SK-N-SH (cell line): ENCODE data around the gene IL10RA. TPM values are rescaled to one million over a fixed set of nuclear protein-coding genes. Genes with fewer than 3 reads are reported as not detected.
"Not testable (repeated sequence)": the region's sequence is repeated elsewhere in the genome, so short reads cannot be mapped to it uniquely, and the experiment has no call there.

Experiments
- CTCF ChIA-PET: fragments of 300-600, 350-600 bp; formaldehyde crosslinking; extraction: SDS; loops from one replicate; lab custom pipeline; 2021; lab: Yijun Ruan, JAX
- POLR2A ChIA-PET: fragments of 350-600 bp; sonication (Branson Sonifier 250); formaldehyde crosslinking; extraction: SDS; loops from one replicate; lab custom pipeline; 2020; ENCODE audit warnings: antibody characterized with exemption, inconsistent platforms; lab: Yijun Ruan, JAX
- DNase-seq: peaks from one replicate; pipeline ENCODE4 v3.0.0; 2012
- H2AFZ ChIP-seq: fragments of 200-600 bp; sonication (generic); 2 replicates; pipeline ENCODE4 v1.8.1; 2016; ENCODE audit warnings: antibody characterized with exemption, mild to moderate bottlenecking, low read depth
- H3F3A ChIP-seq: fragments of 200-600 bp; sonication (generic); replicated peaks from 2 replicates; pipeline ENCODE3; 2016; ENCODE audit warnings: antibody characterized with exemption, mild to moderate bottlenecking; ENCODE audit not compliant: insufficient read depth
- H3K27ac ChIP-seq, 2 experiments: fragments of 200-500 bp in 1 of 2; fragments of 200-600 bp in 1 of 2; sonication (Bioruptor generic) in 1 of 2; sonication (generic), shearing (Covaris generic) in 1 of 2; 2 replicates each; pipeline versions ENCODE4 v1.5.1 to v1.6.1; 2014 to 2016; ENCODE audit warnings: low read depth in 2 of 2, inconsistent platforms in 1 of 2, low read length in 1 of 2, mild to moderate bottlenecking in 1 of 2, mixed read lengths in 1 of 2
- H3K27me3 ChIP-seq: fragments of 200-600 bp; sonication (generic), shearing (Covaris generic); 2 replicates; pipeline ENCODE4 v1.6.1; 2016; ENCODE audit warnings: mixed run types; ENCODE audit not compliant: insufficient read depth
- H3K36me3 ChIP-seq, 2 experiments: fragments of 200-500 bp in 1 of 2; fragments of 200-600 bp in 1 of 2; sonication (Bioruptor generic) in 1 of 2; sonication (generic) in 1 of 2; replicated peaks in 1 of 2; 2 replicates each; pipeline versions ENCODE3 to v1.5.1; 2014 to 2016; ENCODE audit warnings: low read length in 1 of 2, mild to moderate bottlenecking in 1 of 2; ENCODE audit not compliant: insufficient read depth in 2 of 2, control insufficient read depth in 1 of 2
- H3K4me1 ChIP-seq, 2 experiments: fragments of 200-500 bp in 1 of 2; fragments of 200-600 bp in 1 of 2; sonication (Bioruptor generic) in 1 of 2; sonication (generic), shearing (Covaris generic) in 1 of 2; 2 replicates each; pipeline versions ENCODE4 v1.5.1 to v1.6.1; 2014 to 2016; ENCODE audit warnings: low read depth in 1 of 2, low read length in 1 of 2, mixed run types in 1 of 2; ENCODE audit not compliant: insufficient read depth in 2 of 2, control insufficient read depth in 1 of 2
- H3K4me2 ChIP-seq: fragments of 200-600 bp; sonication (generic), shearing (Covaris generic); 2 replicates; pipeline ENCODE4 v1.6.1; 2017; ENCODE audit warnings: mixed run types
- H3K4me3 ChIP-seq, 2 experiments: fragments of 200-500 bp in 1 of 2; fragments of 200-600 bp in 1 of 2; sonication (Bioruptor generic) in 1 of 2; sonication (generic), shearing (Covaris generic) in 1 of 2; 2 replicates each; pipeline versions ENCODE4 v1.5.1 to v1.8.1; 2014 to 2016; ENCODE audit warnings: low read depth in 2 of 2, inconsistent platforms in 1 of 2, low read length in 1 of 2, mild to moderate bottlenecking in 1 of 2, mixed read lengths in 1 of 2, moderate library complexity in 1 of 2
- H3K79me2 ChIP-seq: fragments of 200-600 bp; sonication (generic); 2 replicates; pipeline ENCODE4 v1.8.1; 2017; ENCODE audit warnings: mild to moderate bottlenecking; ENCODE audit not compliant: insufficient read depth
- H3K9ac ChIP-seq: fragments of 200-600 bp; sonication (generic); 2 replicates; pipeline ENCODE4 v1.6.1; 2017; ENCODE audit warnings: mixed run types
- H3K9me2 ChIP-seq: fragments of 200-600 bp; sonication (generic); 2 replicates; pipeline ENCODE4 v1.6.1; 2017; ENCODE audit warnings: mixed run types
- H3K9me3 ChIP-seq: fragments of 200-600 bp; sonication (generic); 2 replicates; pipeline ENCODE4 v1.6.1; 2017; ENCODE audit warnings: mixed run types, mild to moderate bottlenecking, moderate library complexity
- H4K20me1 ChIP-seq: fragments of 200-600 bp; sonication (generic); 2 replicates; pipeline ENCODE4 v1.6.1; 2017; ENCODE audit warnings: mild to moderate bottlenecking, mixed run types; ENCODE audit not compliant: insufficient read depth
- EZH2phosphoT487 ChIP-seq: fragments of 200-600 bp; sonication (generic); IDR thresholded peaks from 2 replicates; pipeline ENCODE4 v1.6.1; 2017; ENCODE audit warnings: low read depth, mixed run types, mild to moderate bottlenecking, antibody characterized with exemption, moderate library complexity, borderline replicate concordance
- FOXJ3 ChIP-seq: sonication (generic); formaldehyde crosslinking; IDR thresholded peaks from 2 replicates; pipeline ENCODE4 v1.5.1; 2020; ENCODE audit warnings: mild to moderate bottlenecking, missing genetic modification reagents
- FOXM1 ChIP-seq: IDR thresholded peaks from 2 replicates; pipeline ENCODE4 v1.4.0; 2012; ENCODE audit warnings: low read depth, mild to moderate bottlenecking
- GABPA ChIP-seq: IDR thresholded peaks from 2 replicates; pipeline ENCODE4 v1.4.0; 2012; ENCODE audit warnings: low read depth, mild to moderate bottlenecking
- MEF2A ChIP-seq: IDR thresholded peaks from 2 replicates; pipeline ENCODE4 v1.4.0; 2012; ENCODE audit warnings: low read depth, borderline replicate concordance
- MXI1 ChIP-seq: IDR thresholded peaks from 2 replicates; pipeline ENCODE4 v1.6.1; 2012; ENCODE audit warnings: mild to moderate bottlenecking, low read depth, low read length, improper control_type of control experiment
- POLR2AphosphoS5 ChIP-seq: IDR thresholded peaks from 2 replicates; pipeline ENCODE4 v1.6.1; 2012; ENCODE audit warnings: low read depth, low read length
- RCOR1 ChIP-seq: fragments of 150-350 bp; IDR thresholded peaks from 2 replicates; pipeline ENCODE4 v1.6.1; 2017; ENCODE audit warnings: antibody characterized with exemption, low read length
- RXRA ChIP-seq: IDR thresholded peaks from 2 replicates; pipeline ENCODE4 v1.4.0; 2012; ENCODE audit warnings: low read depth, mild to moderate bottlenecking, borderline replicate concordance
- SIN3A ChIP-seq: IDR thresholded peaks from 2 replicates; pipeline ENCODE4 v1.6.1; 2012; ENCODE audit warnings: low read depth, mild to moderate bottlenecking, low read length, moderate library complexity, borderline replicate concordance
- TAF1 ChIP-seq: IDR thresholded peaks from 2 replicates; pipeline ENCODE4 v1.6.1; 2012; ENCODE audit warnings: low read depth, mild to moderate bottlenecking, low read length, moderate library complexity, borderline replicate concordance
- TCF12 ChIP-seq: IDR thresholded peaks from 2 replicates; pipeline ENCODE4 v1.4.0; 2012
- TEAD4 ChIP-seq: IDR thresholded peaks from 2 replicates; pipeline ENCODE4 v1.4.0; 2012; ENCODE audit warnings: mild to moderate bottlenecking, borderline replicate concordance; ENCODE audit not compliant: insufficient read depth
- YY1 ChIP-seq: IDR thresholded peaks from 2 replicates; pipeline ENCODE4 v1.4.0; 2012; ENCODE audit warnings: low read depth, mild to moderate bottlenecking
- WGBS: methylation state at CpG from one replicate; pipeline ENCODE4 v1.1.6; 2017; ENCODE audit warnings: low lambda C conversion rate; 5-methylcytosine and 5-hydroxymethylcytosine counted together
- polyA plus RNA-seq, 3 experiments: library from polyadenylated mRNA; depleted of rRNA; stranded (reverse); fragments of >200 nt; gene quantifications; 2 replicates each; pipeline ENCODE4 v1.2.3, GENCODE V29; 2012
- TF ChIP-seq, protein P1 (sequence below): IDR thresholded peaks from 2 replicates; pipeline ENCODE4; 2012
- TF ChIP-seq, protein P2 (sequence below): IDR thresholded peaks from 2 replicates; pipeline ENCODE4 v1.4.0; 2012; ENCODE audit warnings: low read depth, borderline replicate concordance
- TF ChIP-seq, protein P3 (sequence below): fragments of 200-600 bp; sonication (generic); IDR thresholded peaks from 2 replicates; pipeline ENCODE4 v1.6.1; 2017; ENCODE audit warnings: antibody characterized with exemption, mild to moderate bottlenecking, moderate library complexity

The IL10RA gene
- polyA plus RNA-seq, 1 of the 3 experiments (the other 2 are of a cell fraction): not detected

DNA sequence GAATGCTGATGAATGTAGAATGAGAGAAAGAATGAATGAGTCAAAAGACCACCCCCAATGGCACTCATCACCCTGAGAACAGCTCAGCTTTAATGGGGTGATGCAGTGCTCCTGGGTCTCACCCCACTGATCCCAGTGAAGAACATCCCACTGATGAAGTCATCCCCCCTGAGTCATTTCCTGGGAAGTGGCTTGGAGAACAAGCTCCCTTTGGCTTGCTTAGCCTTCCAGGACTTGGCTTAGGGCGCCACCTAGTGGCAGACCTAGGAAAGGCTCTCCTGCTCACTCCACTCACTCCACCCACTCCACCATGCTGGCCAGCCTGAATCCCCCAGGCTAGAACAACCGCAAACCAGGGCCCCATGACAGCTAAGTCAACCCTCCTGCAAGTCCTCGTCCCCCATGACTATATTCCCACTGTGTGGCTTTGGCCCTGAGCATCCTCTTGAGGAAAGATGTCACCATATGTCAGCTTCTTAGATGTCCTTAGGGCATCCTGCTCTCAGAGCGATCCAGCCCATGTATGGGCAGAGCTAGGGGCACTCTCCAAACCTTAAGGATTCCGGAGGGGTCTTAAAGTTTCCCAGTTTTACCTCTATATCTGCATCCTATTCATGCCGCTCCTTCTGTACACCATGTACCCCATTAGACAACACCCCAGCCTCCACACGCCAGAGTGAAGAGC is 39.2 kb upstream of the IL10RA start (continued):
- TF ChIP-seq TAF1 (no peak), FOXJ3 (CRISPR knock-in tag) (no peak), TEAD4 (no peak), RXRA (no peak), RCOR1 (no peak), YY1 (no peak), TCF12 (no peak), MEF2A (no peak), GABPA (no peak), POLR2AphosphoS5 (no peak), SIN3A (no peak), FOXM1 (no peak), EZH2phosphoT487 (no peak), MXI1 (peak; percentile 45; the same call in 1 of the 2 replicates)
- TF ChIP-seq, protein P1, sequence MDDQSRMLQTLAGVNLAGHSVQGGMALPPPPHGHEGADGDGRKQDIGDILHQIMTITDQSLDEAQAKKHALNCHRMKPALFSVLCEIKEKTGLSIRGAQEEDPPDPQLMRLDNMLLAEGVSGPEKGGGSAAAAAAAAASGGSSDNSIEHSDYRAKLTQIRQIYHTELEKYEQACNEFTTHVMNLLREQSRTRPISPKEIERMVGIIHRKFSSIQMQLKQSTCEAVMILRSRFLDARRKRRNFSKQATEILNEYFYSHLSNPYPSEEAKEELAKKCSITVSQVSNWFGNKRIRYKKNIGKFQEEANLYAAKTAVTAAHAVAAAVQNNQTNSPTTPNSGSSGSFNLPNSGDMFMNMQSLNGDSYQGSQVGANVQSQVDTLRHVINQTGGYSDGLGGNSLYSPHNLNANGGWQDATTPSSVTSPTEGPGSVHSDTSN: no peak
- TF ChIP-seq, protein P2, sequence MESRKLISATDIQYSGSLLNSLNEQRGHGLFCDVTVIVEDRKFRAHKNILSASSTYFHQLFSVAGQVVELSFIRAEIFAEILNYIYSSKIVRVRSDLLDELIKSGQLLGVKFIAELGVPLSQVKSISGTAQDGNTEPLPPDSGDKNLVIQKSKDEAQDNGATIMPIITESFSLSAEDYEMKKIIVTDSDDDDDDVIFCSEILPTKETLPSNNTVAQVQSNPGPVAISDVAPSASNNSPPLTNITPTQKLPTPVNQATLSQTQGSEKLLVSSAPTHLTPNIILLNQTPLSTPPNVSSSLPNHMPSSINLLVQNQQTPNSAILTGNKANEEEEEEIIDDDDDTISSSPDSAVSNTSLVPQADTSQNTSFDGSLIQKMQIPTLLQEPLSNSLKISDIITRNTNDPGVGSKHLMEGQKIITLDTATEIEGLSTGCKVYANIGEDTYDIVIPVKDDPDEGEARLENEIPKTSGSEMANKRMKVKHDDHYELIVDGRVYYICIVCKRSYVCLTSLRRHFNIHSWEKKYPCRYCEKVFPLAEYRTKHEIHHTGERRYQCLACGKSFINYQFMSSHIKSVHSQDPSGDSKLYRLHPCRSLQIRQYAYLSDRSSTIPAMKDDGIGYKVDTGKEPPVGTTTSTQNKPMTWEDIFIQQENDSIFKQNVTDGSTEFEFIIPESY: no peak
- TF ChIP-seq, protein P3, sequence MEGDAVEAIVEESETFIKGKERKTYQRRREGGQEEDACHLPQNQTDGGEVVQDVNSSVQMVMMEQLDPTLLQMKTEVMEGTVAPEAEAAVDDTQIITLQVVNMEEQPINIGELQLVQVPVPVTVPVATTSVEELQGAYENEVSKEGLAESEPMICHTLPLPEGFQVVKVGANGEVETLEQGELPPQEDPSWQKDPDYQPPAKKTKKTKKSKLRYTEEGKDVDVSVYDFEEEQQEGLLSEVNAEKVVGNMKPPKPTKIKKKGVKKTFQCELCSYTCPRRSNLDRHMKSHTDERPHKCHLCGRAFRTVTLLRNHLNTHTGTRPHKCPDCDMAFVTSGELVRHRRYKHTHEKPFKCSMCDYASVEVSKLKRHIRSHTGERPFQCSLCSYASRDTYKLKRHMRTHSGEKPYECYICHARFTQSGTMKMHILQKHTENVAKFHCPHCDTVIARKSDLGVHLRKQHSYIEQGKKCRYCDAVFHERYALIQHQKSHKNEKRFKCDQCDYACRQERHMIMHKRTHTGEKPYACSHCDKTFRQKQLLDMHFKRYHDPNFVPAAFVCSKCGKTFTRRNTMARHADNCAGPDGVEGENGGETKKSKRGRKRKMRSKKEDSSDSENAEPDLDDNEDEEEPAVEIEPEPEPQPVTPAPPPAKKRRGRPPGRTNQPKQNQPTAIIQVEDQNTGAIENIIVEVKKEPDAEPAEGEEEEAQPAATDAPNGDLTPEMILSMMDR: peak; percentile 96

DNA sequence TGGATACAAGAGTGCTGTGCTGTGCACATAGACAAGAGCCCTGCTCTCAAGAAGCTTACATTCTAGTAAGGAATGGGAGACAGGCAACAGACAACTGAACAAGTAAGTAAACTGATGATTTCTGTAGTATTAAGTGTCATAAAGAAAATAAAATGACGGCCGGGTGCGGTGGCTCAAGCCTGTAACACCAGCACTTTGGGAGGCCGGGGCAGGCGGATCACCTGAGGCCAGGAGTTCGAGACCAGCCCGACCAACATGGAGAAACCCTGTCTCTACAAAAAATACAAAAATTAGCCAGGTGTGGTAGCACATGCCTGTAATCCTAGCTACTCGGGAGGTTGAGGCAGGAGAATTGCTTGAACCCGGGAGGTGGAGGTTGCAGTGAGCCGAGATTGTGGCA is 38.4 kb upstream of the IL10RA start:
- H3K9me2 ChIP-seq, H3K27me3 ChIP-seq, H3K4me1 ChIP-seq, H3K4me3 ChIP-seq, H3K27ac ChIP-seq, H2AFZ ChIP-seq, POLR2A ChIA-PET, H4K20me1 ChIP-seq, H3K36me3 ChIP-seq, H3K9me3 ChIP-seq, DNase-seq, H3K9ac ChIP-seq, H3K4me2 ChIP-seq, H3K79me2 ChIP-seq, H3F3A ChIP-seq: not testable (repeated sequence)
- 32% methylated on average over 10 of the region's 10 CpGs for WGBS
- CTCF ChIA-PET: interaction anchor here (0.9 to 15.1 kb wide), 36 partner anchors 7 to 537 kb away, joined by 3 to 481 read pairs (median 11); partner anchors contain the start of genes FXYD2, FXYD6 and TMPRSS13

DNA sequence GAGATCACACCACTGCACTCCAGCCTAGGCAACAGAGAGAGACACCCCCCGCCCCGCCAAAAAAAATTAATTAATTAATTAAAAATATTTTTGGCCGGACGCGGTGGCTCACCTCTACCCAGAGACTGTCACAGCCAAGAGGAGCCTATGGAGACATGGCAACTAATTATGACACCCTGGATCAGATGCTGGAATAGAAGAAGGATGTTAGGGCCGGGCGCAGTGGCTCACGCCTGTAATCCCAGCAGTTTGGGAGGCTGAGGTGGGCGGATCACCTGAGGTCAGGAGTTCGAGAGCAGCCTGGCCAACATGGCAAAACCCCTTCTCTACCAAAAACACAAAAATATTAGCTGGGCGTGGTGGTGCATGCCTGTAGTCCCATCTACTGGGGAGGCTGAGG is 37.7 kb upstream of the IL10RA start:
- H3K27ac ChIP-seq, H3K27me3 ChIP-seq, H3K9me3 ChIP-seq, H3K4me1 ChIP-seq, DNase-seq, H4K20me1 ChIP-seq, H3K36me3 ChIP-seq, POLR2A ChIA-PET, H3K9me2 ChIP-seq, H3K9ac ChIP-seq, H3F3A ChIP-seq, H3K4me2 ChIP-seq, H2AFZ ChIP-seq, H3K4me3 ChIP-seq, H3K79me2 ChIP-seq: not testable (repeated sequence)
- CTCF ChIA-PET: interaction anchor here (2.0 to 15.1 kb wide), 6 partner anchors 16 to 122 kb away, joined by 6 to 481 read pairs (median 151); partner anchors contain the start of genes FXYD2 and TMPRSS13
- 48% methylated on average over 9 of the region's 11 CpGs for WGBS
